NK-92 treated with Interleukin-12 subunit alpha and Interleukin-12 subunit beta, amount 100 ng/mL, for 24 hours (cell line): ENCODE measurements around the gene TMEM151B.
A peak's percentile ranks its signal among the peaks of the same experiment; 100 is the strongest.

ENCODE experiments used
- DNase-seq: peaks from one replicate; lab custom pipeline; 2025; lab: John Stamatoyannopoulos, UW

The TMEM151B gene

GRCh38 chr6:44264154-44265006 is 5.9 kb upstream of the TMEM151B start:
- no peak for DNase-seq

DNA sequence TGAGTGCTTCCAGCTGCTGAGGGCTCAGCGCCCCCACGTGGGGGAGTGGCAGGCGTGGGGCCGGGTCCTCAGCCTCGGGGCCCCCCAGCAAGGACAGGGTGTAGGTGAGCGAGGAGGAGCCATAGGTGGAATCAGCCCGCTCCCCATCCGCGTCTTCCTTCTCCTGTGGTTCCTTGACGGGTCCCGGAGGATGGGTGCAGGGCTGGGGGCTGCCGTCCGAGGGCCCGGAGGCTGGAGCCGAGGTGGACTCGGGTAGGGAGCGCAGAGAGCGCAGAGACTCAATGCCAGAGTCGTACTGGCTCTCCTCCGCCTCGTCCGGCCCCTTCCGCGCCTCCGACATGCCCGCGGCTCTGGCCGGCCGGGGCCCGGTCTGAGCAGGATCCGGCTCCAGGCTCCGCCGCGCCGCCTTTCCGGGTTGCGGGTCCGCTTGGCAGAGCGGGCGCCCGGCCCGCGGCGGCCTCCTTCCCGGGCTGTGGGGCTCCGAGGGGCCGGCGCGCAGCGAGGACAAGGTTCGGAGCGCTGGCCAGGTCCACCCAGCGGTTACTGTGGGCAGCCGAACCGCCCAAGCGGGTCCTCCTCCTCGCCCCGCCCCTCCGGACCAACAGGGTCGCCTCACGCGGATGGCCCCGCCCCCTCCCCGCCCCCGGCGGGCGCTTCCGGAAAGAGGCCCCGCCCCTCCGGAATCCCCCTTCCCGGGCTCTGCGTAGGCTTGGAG is 5.1 kb upstream of the TMEM151B start, which contains the start of gene NFKBIE:
Gene NFKBIE (minus strand): TSS at position 545 of the 715 bp plus-strand sequence. CDS start 205 bp downstream, at position 340.
- DNase-seq = peak; percentile 92

- DNase-seq = no peak
Measured at GRCh38 chr6:44265722-44266233, 4.5 kb upstream of the TMEM151B start.

- no peak for DNase-seq
Measured at GRCh38 chr6:44266347-44266746, 3.9 kb upstream of the TMEM151B start.

DNA sequence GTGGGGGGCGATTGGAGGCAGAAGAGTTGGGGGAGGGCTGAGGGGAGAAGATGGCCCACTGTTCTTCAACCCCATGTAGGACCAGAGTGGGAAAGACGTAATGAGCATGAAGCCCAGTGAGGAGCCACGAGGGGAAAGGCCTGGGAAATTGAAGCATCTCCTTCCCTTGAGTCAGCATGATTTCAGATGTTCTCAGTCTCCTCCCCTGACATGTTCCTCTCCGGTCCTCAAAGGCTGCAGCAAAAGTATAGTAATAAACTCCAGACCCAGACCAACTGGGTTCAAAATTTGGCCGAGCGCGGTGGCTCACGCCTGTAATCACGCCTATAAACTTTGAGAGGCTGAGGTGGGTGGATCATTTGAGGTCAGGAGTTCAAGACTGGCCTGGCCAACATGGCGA is 3.0 kb upstream of the TMEM151B start:
- no peak for DNase-seq

DNA sequence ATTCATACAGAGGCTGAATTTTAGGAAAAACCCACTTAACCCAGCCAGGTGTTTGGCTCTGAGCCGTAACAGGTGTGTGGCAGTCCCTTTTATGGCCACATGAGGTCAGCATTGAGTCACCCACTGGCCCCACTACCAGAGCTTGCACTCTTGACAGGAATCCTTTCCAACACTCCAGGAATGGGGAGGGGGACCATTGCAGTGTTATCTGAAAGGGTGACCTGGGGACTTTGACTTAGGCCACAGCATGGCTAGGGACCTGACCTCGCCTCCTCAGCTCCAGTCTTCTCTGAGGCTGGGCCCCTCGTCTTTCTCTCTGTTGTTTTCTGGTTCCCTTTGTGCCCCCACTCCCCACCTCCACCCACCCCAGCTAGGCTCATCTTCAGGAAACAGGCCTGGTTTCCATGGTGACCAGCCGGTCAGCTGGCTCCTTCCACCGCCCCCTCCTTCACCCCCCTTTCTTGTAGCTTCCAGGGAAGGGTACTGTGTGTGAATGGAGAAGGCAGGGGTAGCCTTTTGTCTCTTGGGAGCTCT is 2.1 kb upstream of the TMEM151B start:
- DNase-seq = peak; percentile 28

DNA sequence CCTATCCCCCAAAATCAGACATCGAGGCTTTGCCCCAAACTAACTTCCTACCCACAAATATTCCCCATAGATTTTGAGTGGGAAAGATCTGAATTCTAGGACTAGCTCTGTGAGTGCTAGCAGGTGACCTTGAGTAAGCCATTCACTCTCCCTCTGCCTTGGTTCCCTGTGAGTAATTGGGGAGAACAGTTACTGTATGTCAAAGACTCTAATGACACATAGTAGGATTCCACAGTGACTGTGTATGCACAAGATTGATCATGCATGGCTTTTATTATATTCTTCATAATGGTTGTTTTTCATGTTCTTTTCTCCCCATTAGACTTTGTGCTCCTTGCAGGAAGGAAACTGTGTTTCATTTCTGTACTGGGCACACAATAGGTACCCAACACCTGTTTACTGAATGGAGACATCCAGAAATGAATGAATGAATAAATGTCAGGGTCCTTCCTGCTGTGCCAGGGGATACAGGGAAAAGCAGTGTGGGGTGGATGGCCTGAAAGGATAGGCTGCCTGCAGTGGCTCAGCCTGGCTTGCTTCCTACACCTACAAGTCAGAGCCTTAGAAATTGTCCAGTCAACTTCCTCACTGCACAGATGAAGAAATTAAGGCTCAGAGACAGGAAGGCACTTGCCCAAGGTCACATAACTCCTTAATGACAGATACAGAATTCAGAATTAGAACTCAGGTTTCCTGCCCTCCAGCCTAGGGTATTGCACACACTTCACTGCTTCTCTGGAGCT is 901 bp upstream of the TMEM151B start:
- no peak for DNase-seq

GRCh38 chr6:44270526-44271405 is 516 bp downstream of the TMEM151B start:
- no peak for DNase-seq

DNA sequence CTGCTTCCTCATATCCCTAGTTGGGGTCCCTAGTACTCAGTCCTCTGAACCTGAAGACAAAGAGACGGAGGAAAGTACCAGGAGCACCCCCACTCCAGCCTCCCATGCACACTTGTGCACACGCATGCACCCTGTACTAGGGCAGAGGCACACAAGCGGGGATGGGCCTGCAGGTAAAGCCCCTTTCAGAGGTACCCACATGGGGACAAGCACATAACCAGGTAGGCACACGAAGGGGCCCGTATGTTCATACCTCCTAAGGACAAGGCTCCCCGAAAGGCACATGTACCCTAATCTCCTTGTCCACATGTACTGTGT is 1.1 kb downstream of the TMEM151B start:
- DNase-seq = no peak

DNA sequence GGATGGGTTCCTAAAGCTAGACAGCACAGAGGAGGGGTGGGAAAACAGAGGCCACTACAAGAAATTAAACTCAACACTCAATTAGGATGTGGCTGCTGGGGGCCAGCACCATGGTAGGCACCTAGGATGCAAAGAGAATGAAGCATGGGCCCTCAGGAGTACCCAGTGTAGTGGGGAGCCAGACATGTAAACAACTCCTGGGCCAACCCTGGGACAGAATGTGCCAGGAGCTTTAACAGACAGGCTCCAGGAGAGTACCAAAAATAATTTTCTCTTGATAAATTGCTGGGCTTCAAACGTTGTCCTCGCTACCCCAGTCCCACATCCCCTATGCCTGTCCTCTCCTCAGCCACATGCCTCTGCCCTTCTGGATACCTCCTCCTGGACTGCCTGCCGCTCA is 1.7 kb downstream of the TMEM151B start:
- no peak for DNase-seq

DNA sequence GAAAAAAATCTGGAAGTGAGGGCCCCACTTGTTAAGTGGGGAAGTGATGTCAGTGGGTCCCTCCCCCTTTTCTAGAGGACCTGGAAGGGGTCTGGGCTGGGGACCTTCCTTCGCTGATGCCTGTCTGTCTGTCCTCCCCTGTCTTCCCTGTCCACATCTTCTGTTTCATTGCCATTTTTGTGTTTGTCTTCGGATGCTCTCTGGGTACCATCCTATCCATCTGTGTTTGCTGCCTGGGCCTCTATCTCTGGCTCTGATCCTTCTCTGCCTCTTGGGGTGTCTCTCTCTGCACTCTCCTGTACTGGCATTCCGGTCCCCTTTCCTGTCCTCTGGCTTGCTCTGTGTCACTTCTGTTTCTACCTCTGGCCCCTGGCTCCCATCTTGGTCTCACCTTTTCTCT is 2.3 kb downstream of the TMEM151B start:
- no peak for DNase-seq

- DNase-seq = no peak
Measured at GRCh38 chr6:44272999-44273566, 2.8 kb downstream of the TMEM151B start.

DNA sequence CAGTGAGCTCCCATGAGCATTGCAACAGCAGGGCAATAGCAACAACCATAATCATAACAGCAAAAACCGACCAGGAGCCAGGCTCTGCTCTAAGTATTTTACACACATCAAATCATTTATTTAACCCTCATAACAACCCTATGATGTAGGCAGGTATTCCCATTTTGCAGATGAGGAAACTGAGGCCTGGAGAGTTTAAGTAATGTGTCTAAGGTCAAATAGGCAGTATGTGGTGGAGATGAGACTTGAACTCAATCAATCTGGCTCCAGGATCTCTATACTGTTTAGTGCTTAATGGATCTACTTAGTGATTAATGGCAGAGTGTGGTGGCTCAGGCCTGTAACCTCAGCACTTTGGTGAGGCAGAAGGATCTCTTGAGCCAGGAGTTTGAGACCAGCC is 3.4 kb downstream of the TMEM151B start:
- no peak for DNase-seq

GRCh38 chr6:44275271-44275748 is 5.1 kb downstream of the TMEM151B start:
- DNase-seq = no peak

DNA sequence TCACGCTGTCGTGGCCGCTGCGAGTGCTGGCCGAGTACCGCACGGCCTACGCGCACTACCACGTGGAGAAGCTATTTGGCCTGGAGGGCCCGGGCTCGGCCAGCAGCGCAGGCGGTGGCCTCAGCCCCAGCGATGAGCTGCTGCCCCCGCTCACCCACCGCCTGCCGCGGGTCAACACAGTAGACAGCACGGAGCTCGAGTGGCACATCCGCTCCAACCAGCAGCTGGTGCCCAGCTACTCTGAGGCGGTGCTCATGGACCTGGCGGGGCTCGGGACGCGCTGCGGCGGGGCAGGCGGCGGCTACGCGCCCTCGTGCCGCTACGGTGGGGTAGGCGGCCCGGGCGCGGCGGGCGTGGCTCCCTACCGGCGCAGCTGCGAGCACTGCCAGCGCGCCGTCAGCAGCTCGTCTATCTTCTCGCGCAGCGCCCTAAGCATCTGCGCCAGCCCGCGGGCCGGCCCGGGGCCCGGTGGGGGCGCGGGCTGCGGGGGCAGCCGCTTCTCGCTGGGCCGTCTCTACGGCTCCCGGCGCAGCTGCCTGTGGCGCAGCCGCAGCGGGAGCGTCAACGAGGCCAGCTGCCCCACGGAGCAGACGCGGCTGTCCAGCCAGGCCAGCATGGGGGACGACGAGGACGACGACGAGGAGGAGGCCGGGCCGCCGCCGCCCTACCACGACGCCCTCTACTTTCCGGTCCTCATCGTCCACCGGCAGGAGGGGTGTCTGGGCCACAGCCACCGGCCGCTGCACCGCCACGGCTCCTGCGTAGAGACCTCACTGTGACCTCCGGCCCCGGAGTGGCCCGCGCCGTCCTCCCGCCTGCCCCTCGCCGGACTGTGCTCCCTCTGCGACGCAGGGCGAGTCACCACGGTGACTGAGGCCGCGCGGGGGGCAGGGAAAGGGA is 5.7 kb downstream of the TMEM151B start:
- no peak for DNase-seq

DNA sequence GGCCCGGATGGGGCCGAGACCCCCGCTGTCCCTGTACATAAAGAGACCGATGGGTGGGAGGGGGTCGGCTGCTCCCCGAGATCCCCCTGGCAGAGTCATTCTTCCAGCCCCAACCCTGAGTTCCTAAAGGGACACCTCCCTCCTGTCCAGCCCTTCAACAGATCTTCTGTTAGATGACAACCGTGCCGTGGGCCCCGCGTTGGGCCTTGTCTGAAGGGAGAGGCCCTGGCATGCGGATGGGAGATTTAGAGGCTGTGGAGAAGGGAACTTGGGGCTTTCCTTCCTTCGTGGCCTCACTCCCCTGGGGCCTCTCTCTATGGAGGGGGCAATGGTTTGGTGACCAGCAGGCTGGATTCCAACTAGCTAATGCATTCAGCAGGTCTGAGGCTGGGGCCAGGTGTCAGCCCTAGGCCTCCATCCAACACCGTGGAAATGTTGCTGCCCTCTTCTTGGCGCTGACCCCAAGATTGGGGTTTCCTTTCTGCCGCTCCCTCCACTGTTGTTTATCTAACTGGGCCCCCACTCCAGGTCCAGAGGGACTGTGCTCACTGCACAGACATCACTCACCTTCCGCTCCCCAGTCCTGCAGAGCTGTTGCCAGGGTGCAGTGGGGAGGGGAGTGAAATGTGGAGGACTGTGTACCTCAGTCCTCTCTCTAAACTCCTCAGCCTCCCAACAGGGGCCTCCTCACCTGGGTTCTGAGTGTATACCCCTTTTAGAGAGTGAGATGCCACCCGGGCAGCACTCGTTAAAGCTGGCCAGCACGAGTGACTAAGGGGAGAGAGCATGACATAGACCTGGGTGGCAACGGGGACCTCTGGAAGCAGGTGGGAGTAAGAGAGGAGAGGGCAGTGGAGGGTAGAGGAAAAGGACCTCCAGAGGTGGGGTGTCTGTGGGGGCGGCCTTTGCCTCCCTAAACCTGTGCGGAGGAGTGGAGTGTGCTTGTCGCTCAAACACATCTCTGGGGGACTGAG is 6.7 kb downstream of the TMEM151B start:
- no peak for DNase-seq

- no peak for DNase-seq
Measured at GRCh38 chr6:44277763-44278162, 7.5 kb downstream of the TMEM151B start.

DNA sequence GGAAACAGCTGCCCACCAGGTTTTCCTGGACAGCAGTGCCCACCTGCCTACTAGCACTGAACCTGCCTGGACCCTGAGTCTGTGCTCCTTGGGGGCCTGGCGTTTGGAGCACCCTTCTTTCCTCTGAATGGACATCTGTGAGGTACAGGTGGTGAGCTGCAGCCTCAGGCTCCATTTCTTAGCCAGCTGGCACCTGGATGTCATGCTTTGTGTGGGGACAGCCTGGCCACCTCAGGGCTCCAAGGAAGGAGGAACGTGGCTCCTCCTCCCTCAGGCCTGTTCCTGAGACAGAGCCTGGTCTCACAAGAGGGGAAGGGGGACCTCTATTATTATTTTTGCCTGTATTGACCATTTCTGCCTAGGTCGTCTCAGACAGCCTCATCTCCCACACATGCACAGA is 8.1 kb downstream of the TMEM151B start:
- DNase-seq = no peak
